Stomach (tissue), 19 donors: ENCODE measurements around the gene KLHL18. TPM values are rescaled to one million over a fixed set of nuclear protein-coding genes. Genes with fewer than 3 reads are reported as not detected.
A peak's percentile ranks its signal among the peaks of the same experiment; 100 is the strongest.

ENCODE experiments used
- DNase-seq, 2 donors: peaks; one replicate each; pipeline versions ENCODE4 v3.0.0 to v3.0.0-alpha.2; 2013 to 2019
- H3K27ac ChIP-seq, 5 donors: fragments of 200-600 bp in 4 of 5; sonication (generic) in 4 of 5; one replicate each; pipeline ENCODE4 v1.5.1; 2013 to 2019; ENCODE audit warnings: mild to moderate bottlenecking in 1 of 5, moderate library complexity in 1 of 5
- H3K27me3 ChIP-seq, 3 donors: fragments of 200-600 bp; sonication (generic); one replicate each; pipeline ENCODE4 v1.5.1; 2017 to 2019; ENCODE audit warnings: mixed run types in 1 of 3
- H3K36me3 ChIP-seq, 4 donors: fragments of 200-600 bp; sonication (generic); 1 replicate in 3 of 4; 2 replicates in 1 of 4; pipeline ENCODE4 v1.5.1; 2016 to 2019
- H3K4me1 ChIP-seq, 4 donors: fragments of 200-600 bp; sonication (generic); one replicate each; pipeline ENCODE4 v1.5.1; 2016 to 2019
- H3K4me3 ChIP-seq, 4 donors: fragments of 200-600 bp; sonication (generic) in 3 of 4; one replicate each; pipeline ENCODE4 v1.5.1; 2016 to 2019; ENCODE audit warnings: mild to moderate bottlenecking in 1 of 4
- H3K9me3 ChIP-seq, 4 donors: fragments of 200-600 bp; sonication (generic); one replicate each; pipeline ENCODE4 v1.5.1; 2016 to 2019
- CTCF ChIP-seq, 7 experiments: fragments of 450-650 bp in 4 of 7; fragments of 200-600 bp in 3 of 7; sonication (generic) in 3 of 7; IDR thresholded peaks; one replicate each; pipeline ENCODE4 v1.5.1; 2016 to 2019; ENCODE audit warnings: antibody characterized with exemption in 7 of 7, control low read depth in 2 of 7, mild to moderate bottlenecking in 1 of 7
- EP300 ChIP-seq: sonication (generic); formaldehyde crosslinking; IDR thresholded peaks from one replicate; pipeline ENCODE4 v1.6.1; 2017; ENCODE audit warnings: antibody characterized with exemption
- POLR2A ChIP-seq, 4 donors: fragments of 450-650 bp; IDR thresholded peaks; one replicate each; pipeline ENCODE4 v1.6.1; 2016; ENCODE audit warnings: antibody characterized with exemption in 4 of 4, control low read depth in 2 of 4, mild to moderate bottlenecking in 1 of 4, moderate library complexity in 1 of 4
- POLR2AphosphoS5 ChIP-seq, 3 donors: sonication (generic); formaldehyde crosslinking; IDR thresholded peaks; one replicate each; pipeline ENCODE4 v1.6.1; 2016; ENCODE audit warnings: antibody characterized with exemption in 3 of 3
- WGBS, 5 donors: extraction: QIAGEN DNeasy Blood & Tissue Kit in 3 of 5; methylation state at CpG; one replicate each; pipeline versions ENCODE4 v1.1.5 to v1.1.7; 2013 to 2018; 5-methylcytosine and 5-hydroxymethylcytosine counted together
- intact Hi-C: fragments of 100-400 bp; cut with DNase I; formaldehyde crosslinking; loops from one replicate; pipeline ENCODE4 v1.15.1; 2023; ENCODE audit warnings: low total_unique reads
- long read RNA-seq, 10 donors: transcript quantifications; one replicate each; lab custom pipeline, GENCODE V29; 2026
- polyA plus RNA-seq, 3 donors: library from polyadenylated mRNA; stranded (reverse); fragments of 200-250 nt; gene quantifications; one replicate each; pipeline ENCODE4 v1.2.3, GENCODE V29; 2013
- total RNA-seq, 5 donors: library from RNA; depleted of rRNA; stranded (reverse); fragments of >200 nt; gene quantifications; one replicate each; pipeline versions ENCODE4 v1.1.0 to v1.2.3, GENCODE V29; 2014 to 2016
- donor health status: healthy with polysubstance abuse.
- donor health status: Bipolar disorder and iron deficiency.
- donor health status: healthy.

The KLHL18 gene
- 10 to 100 TPM; 10.6 to 29.8 (median 25.8) TPM for total RNA-seq
- 10 to 100 TPM in 2 of 3 donors, 1 to 10 TPM in 1; 7.6 to 21.0 (median 14.2) TPM for polyA plus RNA-seq
- long read RNA-seq, donor 1, full-length matches to known transcripts = 3 of 3 reads
- long read RNA-seq, donor 1, partial matches to known transcripts = 0 of 3 reads
- long read RNA-seq, donor 1, other reads (novel, unspliced or antisense) = 0 of 3 reads
- long read RNA-seq, donor 2, full-length matches to known transcripts = 1 of 1 reads
- long read RNA-seq, donor 2, partial matches to known transcripts = 0 of 1 reads
- long read RNA-seq, donor 2, other reads (novel, unspliced or antisense) = 0 of 1 reads
- long read RNA-seq, donor 3, partial matches to known transcripts = 0 of 2 reads
- long read RNA-seq, donor 3, other reads (novel, unspliced or antisense) = 0 of 2 reads
- long read RNA-seq, donor 4 = 0 reads
- long read RNA-seq, donor 5 = 0 reads
- long read RNA-seq, donor 6 = 0 reads
- long read RNA-seq, donor 7, full-length matches to known transcripts = 1 of 1 reads
- long read RNA-seq, donor 7, partial matches to known transcripts = 0 of 1 reads
- long read RNA-seq, donor 7, other reads (novel, unspliced or antisense) = 0 of 1 reads
- long read RNA-seq, donor 8, full-length matches to known transcripts = 2 of 2 reads
- long read RNA-seq, donor 8, partial matches to known transcripts = 0 of 2 reads
- long read RNA-seq, donor 8, other reads (novel, unspliced or antisense) = 0 of 2 reads
- long read RNA-seq, donor 9, full-length matches to known transcripts = 1 of 1 reads
- long read RNA-seq, donor 9, partial matches to known transcripts = 0 of 1 reads
- long read RNA-seq, donor 9, other reads (novel, unspliced or antisense) = 0 of 1 reads
- long read RNA-seq, donor 10, full-length matches to known transcripts = 2 of 2 reads
- long read RNA-seq, donor 10, partial matches to known transcripts = 0 of 2 reads
- long read RNA-seq, donor 10, other reads (novel, unspliced or antisense) = 0 of 2 reads

DNA sequence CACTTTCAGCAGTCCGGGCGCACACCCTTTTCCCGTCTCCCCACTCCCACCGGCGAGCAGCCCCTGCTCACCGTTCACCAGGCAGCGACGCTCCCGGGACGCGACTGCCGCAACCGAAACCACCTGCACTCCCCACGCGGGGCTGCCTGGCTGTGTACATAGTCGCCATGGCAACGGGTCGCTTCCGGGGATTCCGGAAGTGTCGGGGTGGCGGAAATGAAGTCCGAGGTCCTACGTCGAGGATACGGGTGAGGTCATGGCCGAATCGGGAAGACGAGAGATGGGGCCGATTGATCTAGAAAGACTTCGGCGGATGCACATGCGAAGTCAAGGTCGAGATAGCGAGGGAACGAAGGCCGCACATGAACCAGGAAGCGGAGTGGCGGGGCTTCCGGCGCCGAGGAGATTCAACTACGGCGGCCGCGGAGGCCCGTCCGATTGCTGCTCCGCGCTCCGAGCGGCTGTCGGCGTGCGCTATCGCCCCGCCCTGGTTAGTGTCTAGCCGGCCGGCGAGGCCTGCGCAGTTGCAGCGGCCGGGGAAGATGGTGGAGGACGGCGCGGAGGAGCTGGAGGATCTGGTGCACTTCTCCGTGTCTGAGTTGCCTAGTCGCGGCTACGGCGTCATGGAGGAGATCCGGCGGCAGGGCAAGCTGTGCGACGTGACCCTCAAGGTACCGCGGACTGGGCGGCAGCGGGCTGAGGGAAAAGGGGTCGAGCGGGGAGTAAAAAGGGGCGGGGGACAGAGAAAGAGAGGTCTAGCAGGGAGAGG, at the start of gene KLHL18, which contains the start of gene KIF9:
Gene KLHL18, plus strand, starts transcription at position 521 of the 769 bp plus-strand sequence. Its CDS starts 22 bp downstream, at position 543.
Gene KIF9, minus strand, starts transcription at position 376 of the 769 bp plus-strand sequence. CDS start 5,425 bp downstream, outside the sequence.
- TF ChIP-seq POLR2AphosphoS5 (IDR thresholded peaks at IDR 0.05) (peak; percentile 51 to 92 (median 89)), POLR2A (IDR thresholded peaks at IDR 0.05) (peak in 1 of 4 donors; percentile 66), EP300 (no peak)
- WGBS, 5 donors = 0 to 1% (median 0%) methylated on average over 37 to 82 of the region's 82 CpGs
- no peaks in the 10 kb centered on the region for H3K27me3 ChIP-seq
- intact Hi-C loops = no loop called here
- H3K4me3 ChIP-seq = peak within 1 kb of the TSS; percentile 80 to 90 (median 84)
- peak; percentile 95 to 98 for DNase-seq
- H3K27ac ChIP-seq = peak within 1 kb of the TSS; percentile 91 to 98 (median 95)
- peaks cover 0 to 9% (median 7%) of the 10 kb centered on the region in 4 donors for H3K36me3 ChIP-seq
- no peaks in the 10 kb centered on the region for H3K9me3 ChIP-seq
- H3K4me1 ChIP-seq = peaks cover 26 to 54% (median 39%) of the 10 kb centered on the region in 4 donors

GRCh38 chr3:47238017-47238416, 44.7 kb upstream of the KLHL18 start:
- TF ChIP-seq EP300 = no peak
- TF ChIP-seq CTCF (IDR thresholded peaks at IDR 0.05) = no peak
- no peak for TF ChIP-seq POLR2A (IDR thresholded peaks at IDR 0.05)
- no peaks in the 10 kb centered on the region for H3K36me3 ChIP-seq
- no peaks in the 10 kb centered on the region for H3K27me3 ChIP-seq
- H3K4me1 ChIP-seq = no peaks in the 10 kb centered on the region
- DNase-seq = no peak
- H3K9me3 ChIP-seq = no peaks in the 10 kb centered on the region
- WGBS, 5 donors = 87 to 98% (median 92%) methylated on average over 3 of the region's 3 CpGs
- intact Hi-C loops = no loop called here
- H3K4me3 ChIP-seq = no peak overlapping the region
- no peak overlapping the region for H3K27ac ChIP-seq

DNA sequence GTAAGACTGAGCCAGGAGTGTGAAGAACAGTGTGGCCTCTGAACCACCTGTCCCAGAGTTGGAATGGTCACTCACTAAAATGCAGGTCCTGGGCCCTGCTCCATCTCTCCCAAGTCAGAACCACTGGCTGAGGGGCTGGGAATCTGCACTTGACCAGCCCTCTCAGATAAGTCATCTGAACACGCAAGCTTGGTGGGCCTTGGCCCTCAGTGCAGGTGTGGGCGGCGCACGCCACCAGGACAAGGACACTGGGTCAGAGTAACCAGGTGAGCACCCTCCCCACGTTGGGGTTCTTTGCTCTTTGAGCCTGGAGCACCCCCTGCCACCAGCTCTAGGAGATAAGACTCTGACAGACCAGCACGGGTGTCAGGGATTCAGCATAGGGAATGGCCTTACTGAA, 42.8 kb upstream of the KLHL18 start:
- H3K27ac ChIP-seq = no peak overlapping the region
- no peak for DNase-seq
- TF ChIP-seq CTCF (IDR thresholded peaks at IDR 0.05) (no peak), POLR2A (IDR thresholded peaks at IDR 0.05) (no peak), EP300 (no peak), POLR2AphosphoS5 (IDR thresholded peaks at IDR 0.05) (no peak)
- intact Hi-C loops = no loop called here
- H3K27me3 ChIP-seq = no peaks in the 10 kb centered on the region
- H3K4me3 ChIP-seq = no peak overlapping the region
- H3K36me3 ChIP-seq = no peaks in the 10 kb centered on the region
- WGBS, 5 donors = 67 to 90% (median 86%) methylated on average over 1 to 6 of the region's 6 CpGs
- no peaks in the 10 kb centered on the region for H3K9me3 ChIP-seq
- no peaks in the 10 kb centered on the region for H3K4me1 ChIP-seq

GRCh38 chr3:47243419-47244147, 39.2 kb upstream of the KLHL18 start:
- no peaks in the 10 kb centered on the region for H3K4me1 ChIP-seq
- WGBS, 5 donors = 84 to 91% (median 86%) methylated on average over 8 to 9 of the region's 9 CpGs
- no peaks in the 10 kb centered on the region for H3K27me3 ChIP-seq
- no peaks in the 10 kb centered on the region for H3K9me3 ChIP-seq
- no peaks in the 10 kb centered on the region for H3K36me3 ChIP-seq
- TF ChIP-seq POLR2AphosphoS5 (IDR thresholded peaks at IDR 0.05) (no peak), EP300 (no peak), CTCF (IDR thresholded peaks at IDR 0.05) (no peak), POLR2A (IDR thresholded peaks at IDR 0.05) (no peak)
- intact Hi-C loops = no loop called here
- no peak overlapping the region for H3K4me3 ChIP-seq
- no peak overlapping the region for H3K27ac ChIP-seq
- no peak for DNase-seq
